Stimulated activated CD8-positive, alpha-beta memory T cell treated with anti-CD3 and anti-CD28 coated beads, Interleukin-15, amount 100 ng/mL, for 1 hour (primary cell): Measurements from ENCODE around the gene CLDN9.

ENCODE experiments used
- DNase-seq: peaks from one replicate; pipeline ENCODE4 v3.0.0-alpha.2; 2020; ENCODE audit warnings: low read depth

The CLDN9 gene

GRCh38 chr16:2974319-2975056 lies 38.2 kb upstream of the CLDN9 start:
- DNase-seq, result no peak

DNA sequence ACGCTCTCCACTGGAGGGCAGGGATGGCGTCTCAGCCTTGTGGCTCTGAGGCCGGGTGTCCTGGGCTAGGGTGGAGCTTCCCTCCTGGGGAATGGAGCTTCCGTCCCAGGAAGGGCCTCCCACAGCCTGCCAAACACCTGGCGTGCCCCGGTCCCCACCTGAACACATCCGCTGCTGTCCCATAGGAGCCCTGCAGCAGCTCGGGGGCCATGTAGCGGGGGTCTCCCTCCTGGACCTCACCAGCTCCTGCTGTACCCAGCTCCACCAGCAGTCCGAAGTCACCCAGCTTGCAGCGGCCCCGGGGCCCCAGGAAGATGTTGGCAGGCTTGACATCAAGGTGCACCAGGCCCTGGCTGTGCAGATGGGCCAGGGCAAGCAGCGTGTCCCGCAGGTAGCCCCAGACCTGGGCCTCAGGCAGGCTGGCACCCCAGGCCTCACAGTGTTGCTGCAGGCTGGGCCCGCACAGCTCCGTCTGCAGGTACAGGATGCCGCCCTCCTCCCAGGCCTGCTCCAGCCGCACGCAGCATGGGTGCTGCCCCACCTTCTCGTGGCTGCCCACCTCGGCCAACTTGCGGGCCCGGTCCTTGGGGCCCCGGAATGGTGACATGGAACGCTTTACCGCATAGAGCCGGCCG lies 37.4 kb upstream of the CLDN9 start:
- no peak for DNase-seq

DNA sequence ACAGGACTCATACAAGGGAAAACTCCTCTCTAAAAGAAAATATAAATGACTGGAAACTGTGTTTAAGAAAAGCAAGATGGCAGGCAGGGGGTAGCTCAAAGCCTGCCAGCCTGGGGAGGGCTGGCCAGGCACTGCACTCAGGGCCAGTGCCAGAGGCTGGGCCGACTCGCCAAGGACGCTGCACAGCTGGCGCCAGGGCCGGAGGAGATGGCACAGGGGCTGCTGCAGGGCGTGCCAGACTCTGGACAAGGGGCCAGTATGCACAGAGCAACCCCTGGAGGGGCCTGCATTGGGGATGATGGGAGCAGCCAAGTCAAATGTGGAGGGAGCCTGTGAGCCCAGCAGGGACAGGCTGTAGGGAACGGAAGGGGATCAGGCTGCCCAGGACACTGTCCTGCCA lies 36.5 kb upstream of the CLDN9 start:
- DNase-seq, result no peak

- DNase-seq, result no peak
Measured at GRCh38 chr16:2976673-2977072, 36.0 kb upstream of the CLDN9 start.

DNA sequence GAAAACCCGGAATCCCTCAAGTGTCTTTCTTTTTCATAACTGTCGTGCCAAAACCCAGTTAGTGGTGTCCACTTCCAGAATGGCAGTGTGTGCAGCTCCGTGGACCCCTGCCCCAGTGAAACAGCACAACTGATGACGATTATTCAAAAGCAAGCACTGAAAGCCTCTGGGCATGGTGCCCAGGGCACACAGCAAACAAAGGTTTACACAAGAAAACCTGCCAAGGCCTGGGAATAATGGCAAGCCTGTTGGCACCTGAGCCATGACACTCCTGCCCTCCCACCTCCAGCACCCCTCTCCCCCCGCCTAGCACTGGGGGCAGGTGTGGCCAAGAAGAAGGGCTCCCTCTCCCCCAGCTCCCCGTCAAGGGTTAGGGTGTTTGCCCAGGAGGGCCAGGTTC lies 35.3 kb upstream of the CLDN9 start:
- DNase-seq, result no peak

DNA sequence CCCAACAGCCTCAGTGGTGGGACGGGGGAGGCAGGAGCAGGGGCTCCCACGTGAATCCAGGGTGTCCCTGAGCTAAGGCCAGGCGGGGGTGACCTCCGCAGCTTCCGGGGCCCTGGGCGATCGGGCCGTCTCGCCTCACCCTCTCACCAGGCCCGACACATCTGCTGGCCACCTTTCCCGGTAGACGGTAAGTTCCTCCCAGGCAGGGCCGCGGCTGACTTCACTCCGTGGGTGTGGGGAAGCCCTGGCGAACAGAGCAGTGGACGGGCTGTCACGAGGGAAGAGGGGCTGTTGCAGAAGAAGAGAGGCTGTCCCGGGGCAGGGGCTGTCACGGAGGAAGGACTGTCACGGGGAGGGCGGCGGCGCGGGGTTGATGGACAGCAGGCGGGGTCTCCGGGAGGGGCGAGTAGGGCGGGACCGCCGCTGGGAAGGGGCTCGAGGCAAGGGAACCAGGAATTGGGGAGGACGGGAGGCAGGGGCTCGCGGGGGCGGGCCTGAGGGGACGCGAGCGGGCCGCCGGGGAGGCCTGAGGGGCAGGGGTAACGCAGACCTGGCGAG lies 33.0 kb upstream of the CLDN9 start:
- DNase-seq, result no peak

DNA sequence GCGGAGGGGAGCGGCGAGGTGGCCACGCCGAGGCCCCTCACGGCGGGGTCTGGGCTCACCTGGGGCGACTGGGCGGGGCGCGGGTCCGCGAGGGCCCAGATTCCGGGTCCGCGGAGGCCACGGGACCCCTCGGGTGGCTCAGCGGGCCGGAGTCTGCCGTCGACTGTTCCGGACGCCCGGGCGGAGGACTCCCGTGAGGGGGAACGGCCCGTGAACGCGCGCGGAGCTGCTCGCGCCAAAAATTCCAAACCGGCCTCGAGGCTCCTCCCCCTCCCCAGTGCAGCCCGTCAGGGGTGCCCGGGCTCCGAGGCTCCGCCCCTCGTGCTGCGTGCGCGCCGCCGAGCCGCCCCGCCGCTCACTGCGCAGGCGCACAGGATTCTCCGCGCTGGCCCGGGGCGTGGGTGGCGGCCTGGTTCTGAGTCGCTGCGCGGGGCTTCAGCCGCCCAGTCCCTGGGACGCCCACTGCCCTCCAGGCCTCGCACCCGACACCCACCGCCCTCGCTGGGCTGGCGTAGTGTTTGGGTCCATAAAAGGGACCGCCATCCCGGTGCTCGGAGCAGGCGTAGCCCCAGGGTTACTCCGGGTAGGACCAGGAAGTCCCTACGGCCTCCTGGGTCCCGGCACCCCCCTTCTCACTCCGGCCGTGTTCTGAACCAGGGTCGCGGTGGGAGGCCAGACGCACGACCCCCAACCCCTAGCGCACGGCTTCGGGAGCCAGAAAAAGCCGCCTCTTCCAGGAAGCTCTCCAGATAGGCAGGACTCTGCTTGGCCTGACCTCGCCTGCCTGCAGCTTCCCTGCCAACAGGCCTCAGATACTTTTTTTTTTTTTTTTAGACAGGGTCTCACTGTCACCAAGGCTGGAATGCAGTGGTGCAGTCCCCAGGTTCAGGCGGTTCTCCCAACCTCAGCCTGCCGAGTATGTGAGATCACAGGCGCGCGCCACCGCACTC lies 32.2 kb upstream of the CLDN9 start, which contains the start of gene PKMYT1:
TSS of gene PKMYT1 (minus strand) at position 220 of the 950 bp plus-strand sequence. CDS start 789 bp downstream, outside the sequence.
- peak; percentile 82 for DNase-seq

GRCh38 chr16:2981177-2981898 lies 31.4 kb upstream of the CLDN9 start:
- DNase-seq, result no peak

GRCh38 chr16:2981899-2982250 lies 30.8 kb upstream of the CLDN9 start:
- no peak for DNase-seq

DNA sequence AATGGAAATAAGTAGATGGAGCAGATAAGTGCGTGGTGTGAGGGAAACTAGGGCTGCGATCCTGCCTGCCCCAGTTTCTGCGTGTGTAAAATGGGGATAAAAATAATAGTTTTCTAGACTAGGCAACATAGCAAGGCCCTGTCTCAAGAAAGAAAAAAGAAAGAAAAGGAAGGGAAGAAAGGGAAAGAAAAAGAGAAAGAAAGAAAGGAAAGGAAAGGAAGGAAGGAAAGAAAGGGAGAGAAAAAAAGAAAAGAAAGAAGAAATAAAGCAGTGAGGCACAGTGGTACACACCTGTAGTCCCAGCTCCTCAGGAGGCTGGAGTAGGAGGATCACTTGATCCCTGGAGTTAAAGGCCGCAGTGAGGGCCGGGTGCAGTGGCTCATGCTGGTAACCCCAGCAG lies 30.3 kb upstream of the CLDN9 start:
- no peak for DNase-seq

DNA sequence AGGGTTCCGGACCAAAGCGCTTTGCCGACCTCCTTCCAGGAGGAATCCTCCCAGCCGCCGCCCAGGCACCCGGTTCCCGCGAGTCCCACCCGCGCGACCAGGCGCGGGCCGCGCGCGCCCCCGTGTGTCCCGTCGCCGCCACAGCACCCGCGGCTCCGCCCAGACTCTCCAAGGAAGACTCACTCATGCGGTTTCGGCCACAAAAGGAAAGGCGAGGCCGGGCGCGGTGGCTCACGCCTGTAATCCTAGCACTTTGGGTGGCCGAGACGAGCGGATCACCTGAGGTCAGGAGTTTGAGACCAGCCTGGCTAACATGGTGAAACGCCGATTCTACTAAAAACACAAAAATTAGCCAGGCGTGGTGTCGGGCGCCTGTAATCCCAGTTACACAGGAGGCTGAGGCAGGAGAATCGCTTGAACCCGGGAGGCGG lies 29.0 kb upstream of the CLDN9 start:
- DNase-seq, result peak; percentile 35

GRCh38 chr16:2985462-2985861 lies 27.3 kb upstream of the CLDN9 start:
- no peak for DNase-seq

DNA sequence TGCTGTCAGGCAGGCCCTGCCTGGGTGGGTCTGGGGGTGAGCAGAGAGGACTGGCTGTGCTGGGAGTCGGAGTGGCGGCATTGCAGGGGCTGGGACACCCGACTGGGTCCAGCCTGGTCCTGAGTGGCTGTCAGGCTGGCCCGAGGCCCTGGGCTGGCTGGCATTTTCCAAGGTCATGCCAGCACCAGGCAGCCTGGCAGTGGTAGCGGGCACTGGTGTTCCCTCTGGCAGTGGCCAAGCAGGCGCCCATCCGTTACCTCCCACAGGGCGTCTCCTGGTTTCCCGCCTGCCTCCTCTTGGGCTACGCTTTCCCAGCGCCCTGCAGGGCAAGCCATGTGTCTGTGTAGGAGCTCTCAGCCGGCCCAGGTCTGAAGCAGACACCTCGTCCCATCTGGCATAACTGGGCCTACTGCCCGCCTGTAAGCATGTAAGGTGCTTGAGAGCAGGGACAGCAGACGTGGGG lies 26.8 kb upstream of the CLDN9 start:
- DNase-seq, result no peak

GRCh38 chr16:2986623-2987188 lies 26.0 kb upstream of the CLDN9 start:
- no peak for DNase-seq

DNA sequence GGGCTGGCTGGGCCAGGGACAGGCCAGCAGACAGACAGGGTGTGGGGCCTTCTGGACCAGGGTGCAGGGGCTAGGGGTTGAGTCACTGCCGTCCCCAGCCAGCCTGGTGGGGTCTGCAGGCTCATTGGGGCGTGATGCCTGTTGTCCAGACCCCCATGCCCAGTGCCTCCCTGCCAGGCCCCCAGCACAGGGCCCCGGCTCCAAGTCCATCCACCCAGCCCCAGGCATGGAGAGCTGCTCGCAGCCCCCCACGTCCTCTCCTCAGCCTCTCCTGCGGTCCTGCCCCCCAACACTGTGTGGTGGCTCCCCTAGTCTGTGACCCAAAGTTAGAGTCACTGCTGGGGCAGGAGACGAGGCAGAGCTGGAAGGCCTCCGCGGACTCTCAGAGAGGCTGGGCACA lies 25.4 kb upstream of the CLDN9 start:
- no peak for DNase-seq

DNA sequence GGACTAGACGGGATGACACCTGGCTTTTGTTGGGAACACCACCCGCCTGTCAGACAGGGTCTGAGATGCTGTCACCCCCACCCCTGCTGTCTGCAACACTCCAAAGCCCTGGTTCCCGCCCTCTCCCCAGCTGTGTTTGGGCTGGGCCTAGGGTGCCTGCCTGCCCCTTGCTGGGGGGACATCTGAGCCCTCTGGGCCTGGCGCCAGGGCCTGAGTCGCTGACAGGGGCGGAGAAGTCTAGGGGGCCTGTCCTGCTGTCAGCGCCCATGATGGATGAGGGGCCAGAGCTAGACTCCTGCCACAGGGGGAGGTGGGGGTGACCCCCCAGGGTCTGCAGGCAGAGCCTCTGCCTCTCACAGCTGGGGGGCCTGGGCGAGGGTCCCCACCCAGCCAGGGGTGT lies 24.9 kb upstream of the CLDN9 start:
- no peak for DNase-seq

DNA sequence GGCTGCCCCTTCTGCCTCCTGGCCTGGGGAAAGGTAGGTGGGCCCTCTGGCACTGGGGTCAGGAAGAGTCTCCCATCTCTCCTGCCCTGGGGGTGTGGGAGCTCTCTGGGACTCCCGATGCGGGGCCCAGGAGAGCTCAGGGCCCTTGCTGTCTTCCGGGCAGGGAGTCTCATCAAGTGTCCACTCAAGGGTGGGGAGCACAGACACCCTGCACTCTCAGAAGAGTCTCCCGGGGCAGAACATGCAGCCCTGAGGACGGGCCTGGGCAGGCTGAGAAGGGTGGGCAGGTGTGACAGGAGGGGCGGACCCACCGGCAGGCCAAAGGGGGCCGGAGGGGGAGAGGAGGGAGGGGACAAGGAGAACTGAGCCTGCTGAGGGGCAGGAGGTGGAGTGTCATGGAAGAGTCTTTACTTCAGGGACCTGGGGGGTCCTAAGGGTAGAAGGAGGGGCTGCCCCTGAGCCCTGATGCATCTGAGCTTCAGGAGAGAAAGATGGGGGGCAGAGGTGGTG lies 24.1 kb upstream of the CLDN9 start:
- no peak for DNase-seq

- DNase-seq, result no peak
Measured at GRCh38 chr16:2990891-2991290, 21.8 kb upstream of the CLDN9 start.

DNA sequence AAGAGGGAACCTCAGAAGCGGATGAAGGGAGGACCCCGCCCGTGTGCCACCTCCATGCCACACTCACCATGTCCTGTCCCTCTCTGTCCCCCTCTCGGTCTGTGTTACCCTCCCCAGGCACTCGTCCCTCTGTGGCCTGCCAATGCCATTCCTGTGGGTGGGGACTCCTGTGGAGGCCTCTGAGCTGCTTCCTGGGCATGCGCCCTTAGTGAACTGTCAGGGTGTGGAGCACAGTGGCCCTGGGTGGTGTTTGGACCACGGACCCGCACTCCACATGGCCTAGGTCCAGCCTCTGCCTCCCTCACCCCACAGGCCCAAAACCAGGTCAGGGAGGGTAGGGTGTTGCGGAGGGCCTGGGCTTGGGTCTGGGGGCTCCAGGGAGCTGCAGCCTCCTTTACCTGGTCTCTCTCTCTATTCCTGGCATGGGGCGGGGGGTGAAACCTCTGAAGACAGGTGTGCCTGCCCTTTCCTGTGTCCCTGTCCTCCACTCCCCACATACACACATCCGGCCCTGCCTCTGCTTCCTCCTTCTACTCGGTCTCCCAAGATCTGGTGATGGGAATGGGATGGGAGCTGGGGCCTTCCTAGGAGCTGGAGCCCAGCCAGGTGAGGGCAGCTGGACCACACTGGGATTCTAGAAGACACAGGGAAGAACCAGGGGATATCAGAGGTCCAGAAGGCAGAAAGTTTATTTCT lies 21.0 kb upstream of the CLDN9 start:
- DNase-seq, result no peak

- DNase-seq, result no peak
Measured at GRCh38 chr16:2992383-2993081, 20.2 kb upstream of the CLDN9 start.
